HEK293 (cell line): ENCODE results near the gene GOLIM4.
A peak's percentile ranks its signal among the peaks of the same experiment; 100 is the strongest.

Source experiments
- BCL6B ChIP-seq: fragments of 450-650 bp; formaldehyde crosslinking; IDR thresholded peaks from 2 replicates; pipeline ENCODE4 v1.5.1; 2017; ENCODE audit warnings: missing biosample characterization, missing genetic modification characterization
- GLIS2 ChIP-seq: fragments of 450-650 bp; formaldehyde crosslinking; IDR thresholded peaks from 2 replicates; pipeline ENCODE4 v1.5.1; 2016; ENCODE audit warnings: missing biosample characterization, missing genetic modification characterization
- HOXC10 ChIP-seq: sonication (generic); formaldehyde crosslinking; IDR thresholded peaks from 2 replicates; pipeline ENCODE4 v1.8.1; 2023; ENCODE audit warnings: mild to moderate bottlenecking, missing genetic modification reagents
- KLF10 ChIP-seq: fragments of 450-650 bp; IDR thresholded peaks from 2 replicates; pipeline ENCODE4 v1.5.1; 2018; ENCODE audit warnings: missing biosample characterization, mild to moderate bottlenecking, missing genetic modification characterization
- KLF8 ChIP-seq: fragments of 450-650 bp; formaldehyde crosslinking; IDR thresholded peaks from 2 replicates; pipeline ENCODE4 v1.5.1; 2016; ENCODE audit warnings: missing biosample characterization, missing genetic modification characterization
- SCRT1 ChIP-seq: fragments of 450-650 bp; formaldehyde crosslinking; IDR thresholded peaks from 2 replicates; pipeline ENCODE4 v1.5.1; 2016; ENCODE audit warnings: missing biosample characterization, missing genetic modification characterization, borderline replicate concordance
- SP3 ChIP-seq: fragments of 450-650 bp; formaldehyde crosslinking; IDR thresholded peaks from 2 replicates; pipeline ENCODE4 v1.5.1; 2016; ENCODE audit warnings: missing biosample characterization, missing genetic modification characterization
- ZBTB20 ChIP-seq: fragments of 450-650 bp; formaldehyde crosslinking; IDR thresholded peaks from 2 replicates; pipeline ENCODE4 v1.5.1; 2016; ENCODE audit warnings: missing biosample characterization, missing genetic modification characterization
- ZBTB44 ChIP-seq: fragments of 450-650 bp; IDR thresholded peaks from 2 replicates; pipeline ENCODE4 v1.5.1; 2018; ENCODE audit warnings: missing biosample characterization, mild to moderate bottlenecking, missing genetic modification characterization
- ZIC2 ChIP-seq: fragments of 450-650 bp; formaldehyde crosslinking; IDR thresholded peaks from 2 replicates; pipeline ENCODE4 v1.5.1; 2016; ENCODE audit warnings: missing biosample characterization, missing genetic modification characterization
- ZNF114 ChIP-seq: fragments of 450-650 bp; formaldehyde crosslinking; IDR thresholded peaks from 2 replicates; pipeline ENCODE4 v1.5.0; 2017; ENCODE audit warnings: missing biosample characterization, missing genetic modification characterization
- ZNF132 ChIP-seq: fragments of 450-650 bp; formaldehyde crosslinking; IDR thresholded peaks from 2 replicates; pipeline ENCODE4 v1.5.1; 2017; ENCODE audit warnings: missing biosample characterization, missing genetic modification characterization, borderline replicate concordance
- ZNF223 ChIP-seq: fragments of 450-650 bp; formaldehyde crosslinking; IDR thresholded peaks from 2 replicates; pipeline ENCODE4 v1.5.1; 2016; ENCODE audit warnings: missing biosample characterization, missing genetic modification characterization
- ZNF324 ChIP-seq: fragments of 450-650 bp; formaldehyde crosslinking; IDR thresholded peaks from 2 replicates; pipeline ENCODE4 v1.5.1; 2016; ENCODE audit warnings: missing biosample characterization, missing genetic modification characterization
- ZNF433 ChIP-seq: fragments of 450-650 bp; formaldehyde crosslinking; IDR thresholded peaks from 2 replicates; pipeline ENCODE4 v1.5.1; 2016; ENCODE audit warnings: missing biosample characterization, missing genetic modification characterization, low read depth
- ZNF521 ChIP-seq: fragments of 450-650 bp; formaldehyde crosslinking; IDR thresholded peaks from 2 replicates; pipeline ENCODE4 v1.5.1; 2017; ENCODE audit warnings: missing biosample characterization, mild to moderate bottlenecking, missing genetic modification characterization
- ZNF560 ChIP-seq: fragments of 450-650 bp; formaldehyde crosslinking; IDR thresholded peaks from 2 replicates; pipeline ENCODE4 v1.5.1; 2017; ENCODE audit warnings: missing biosample characterization, missing genetic modification characterization, borderline replicate concordance
- ZNF626 ChIP-seq: fragments of 450-650 bp; sonication (Bioruptor Pico); formaldehyde crosslinking; IDR thresholded peaks from 2 replicates; pipeline ENCODE4 v1.5.1; 2018; ENCODE audit warnings: missing biosample characterization, missing genetic modification characterization, inconsistent platforms
- ZNF654 ChIP-seq: fragments of 450-650 bp; formaldehyde crosslinking; IDR thresholded peaks from 2 replicates; pipeline ENCODE4 v1.5.1; 2016; ENCODE audit warnings: low read depth, missing biosample characterization, missing genetic modification characterization
- ZNF76 ChIP-seq: fragments of 450-650 bp; formaldehyde crosslinking; IDR thresholded peaks from 2 replicates; pipeline ENCODE4; 2016; ENCODE audit warnings: low read depth, missing biosample characterization, missing genetic modification characterization, borderline replicate concordance
- ZNF843 ChIP-seq: fragments of 450-650 bp; formaldehyde crosslinking; IDR thresholded peaks from 2 replicates; pipeline ENCODE4 v1.5.1; 2016; ENCODE audit warnings: missing biosample characterization, missing genetic modification characterization
- ZSCAN18 ChIP-seq: fragments of 450-650 bp; formaldehyde crosslinking; IDR thresholded peaks from 2 replicates; pipeline ENCODE4 v1.5.1; 2016; ENCODE audit warnings: missing biosample characterization, missing genetic modification characterization
- TF ChIP-seq, protein P1 (sequence below): fragments of 450-650 bp; formaldehyde crosslinking; IDR thresholded peaks from 2 replicates; pipeline ENCODE4 v1.5.1; 2016; ENCODE audit warnings: missing biosample characterization, missing genetic modification characterization
- TF ChIP-seq, protein P2 (sequence below): fragments of 450-650 bp; formaldehyde crosslinking; IDR thresholded peaks from 2 replicates; pipeline ENCODE4 v1.5.1; 2016; ENCODE audit warnings: missing biosample characterization, missing genetic modification characterization
- TF ChIP-seq, protein P3 (sequence below): fragments of 450-650 bp; formaldehyde crosslinking; IDR thresholded peaks from 2 replicates; pipeline ENCODE4 v1.5.1; 2016; ENCODE audit warnings: missing biosample characterization, missing genetic modification characterization
- TF ChIP-seq, protein P4 (sequence below): fragments of 450-650 bp; formaldehyde crosslinking; IDR thresholded peaks from 2 replicates; pipeline ENCODE4 v1.5.1; 2016; ENCODE audit warnings: missing biosample characterization, missing genetic modification characterization
- TF ChIP-seq, protein P5 (sequence below): fragments of 450-650 bp; formaldehyde crosslinking; IDR thresholded peaks from 2 replicates; pipeline ENCODE4 v1.5.1; 2017; ENCODE audit warnings: missing biosample characterization, missing genetic modification characterization

GOLIM4 gene

DNA sequence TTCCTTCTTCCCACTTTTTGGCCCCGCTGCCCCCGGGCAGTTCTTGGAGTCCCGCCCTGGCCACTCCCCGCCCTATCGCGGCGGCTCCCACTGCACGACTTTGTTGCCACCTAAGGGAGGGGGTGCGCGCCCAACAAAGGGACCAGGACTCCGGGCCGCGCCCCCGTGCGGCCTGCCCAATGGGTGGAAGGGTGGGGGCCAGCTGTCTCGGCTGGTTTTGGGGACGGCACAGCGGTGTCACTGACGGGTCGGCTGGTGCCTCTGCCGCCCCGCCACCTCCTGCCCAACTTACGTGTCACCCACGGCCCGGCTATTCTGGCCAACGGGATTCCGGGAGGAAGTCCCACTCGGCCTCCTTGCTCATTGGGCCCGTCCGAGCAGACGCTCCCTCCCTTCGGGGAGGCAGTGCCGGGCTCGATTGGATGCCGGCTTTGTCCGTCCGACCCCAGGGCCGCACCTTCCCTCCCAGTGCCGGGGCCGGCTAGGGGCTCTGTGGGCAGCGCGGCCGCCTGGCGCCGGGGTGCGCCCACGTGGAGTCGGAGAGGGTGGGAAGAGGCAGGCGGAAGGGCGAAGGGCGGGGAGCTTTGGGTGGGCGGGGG, at the start of gene GOLIM4 (continued):
- TF ChIP-seq SCRT1 (tag by site-specific recombination) (no peak), ZBTB44 (tag by site-specific recombination) (no peak), ZNF223 (no peak), BCL6B (tag by site-specific recombination) (no peak), ZNF626 (no peak), HOXC10 (no peak), ZNF521 (tag by site-specific recombination) (no peak), KLF10 (peak; percentile 91), ZIC2 (tag by site-specific recombination) (peak; percentile 34), ZNF654 (tag by site-specific recombination) (no peak), GLIS2 (tag by site-specific recombination) (peak; percentile 96), KLF8 (peak; percentile 77), ZNF76 (tag by site-specific recombination) (no peak), ZSCAN18 (tag by site-specific recombination) (no peak), ZBTB20 (tag by site-specific recombination) (peak; percentile 55), ZNF433 (no peak), SP3 (tag by site-specific recombination) (peak; percentile 82), ZNF132 (no peak), ZNF560 (tag by site-specific recombination) (no peak), ZNF324 (no peak), ZNF843 (no peak), ZNF114 (tag by site-specific recombination) (no peak)
- TF ChIP-seq, protein P1, sequence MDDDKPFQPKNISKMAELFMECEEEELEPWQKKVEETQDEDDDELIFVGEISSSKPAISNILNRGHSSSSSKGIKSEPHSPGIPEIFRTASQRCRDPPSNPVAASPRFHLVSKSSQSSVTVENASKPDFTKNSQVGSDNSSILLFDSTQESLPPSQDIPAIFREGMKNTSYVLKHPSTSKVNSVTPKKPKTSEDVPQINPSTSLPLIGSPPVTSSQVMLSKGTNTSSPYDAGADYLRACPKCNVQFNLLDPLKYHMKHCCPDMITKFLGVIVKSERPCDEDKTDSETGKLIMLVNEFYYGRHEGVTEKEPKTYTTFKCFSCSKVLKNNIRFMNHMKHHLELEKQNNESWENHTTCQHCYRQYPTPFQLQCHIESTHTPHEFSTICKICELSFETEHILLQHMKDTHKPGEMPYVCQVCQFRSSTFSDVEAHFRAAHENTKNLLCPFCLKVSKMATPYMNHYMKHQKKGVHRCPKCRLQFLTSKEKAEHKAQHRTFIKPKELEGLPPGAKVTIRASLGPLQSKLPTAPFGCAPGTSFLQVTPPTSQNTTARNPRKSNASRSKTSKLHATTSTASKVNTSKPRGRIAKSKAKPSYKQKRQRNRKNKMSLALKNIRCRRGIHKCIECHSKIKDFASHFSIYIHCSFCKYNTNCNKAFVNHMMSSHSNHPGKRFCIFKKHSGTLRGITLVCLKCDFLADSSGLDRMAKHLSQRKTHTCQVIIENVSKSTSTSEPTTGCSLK (tag by site-specific recombination), result no peak
- TF ChIP-seq, protein P2, sequence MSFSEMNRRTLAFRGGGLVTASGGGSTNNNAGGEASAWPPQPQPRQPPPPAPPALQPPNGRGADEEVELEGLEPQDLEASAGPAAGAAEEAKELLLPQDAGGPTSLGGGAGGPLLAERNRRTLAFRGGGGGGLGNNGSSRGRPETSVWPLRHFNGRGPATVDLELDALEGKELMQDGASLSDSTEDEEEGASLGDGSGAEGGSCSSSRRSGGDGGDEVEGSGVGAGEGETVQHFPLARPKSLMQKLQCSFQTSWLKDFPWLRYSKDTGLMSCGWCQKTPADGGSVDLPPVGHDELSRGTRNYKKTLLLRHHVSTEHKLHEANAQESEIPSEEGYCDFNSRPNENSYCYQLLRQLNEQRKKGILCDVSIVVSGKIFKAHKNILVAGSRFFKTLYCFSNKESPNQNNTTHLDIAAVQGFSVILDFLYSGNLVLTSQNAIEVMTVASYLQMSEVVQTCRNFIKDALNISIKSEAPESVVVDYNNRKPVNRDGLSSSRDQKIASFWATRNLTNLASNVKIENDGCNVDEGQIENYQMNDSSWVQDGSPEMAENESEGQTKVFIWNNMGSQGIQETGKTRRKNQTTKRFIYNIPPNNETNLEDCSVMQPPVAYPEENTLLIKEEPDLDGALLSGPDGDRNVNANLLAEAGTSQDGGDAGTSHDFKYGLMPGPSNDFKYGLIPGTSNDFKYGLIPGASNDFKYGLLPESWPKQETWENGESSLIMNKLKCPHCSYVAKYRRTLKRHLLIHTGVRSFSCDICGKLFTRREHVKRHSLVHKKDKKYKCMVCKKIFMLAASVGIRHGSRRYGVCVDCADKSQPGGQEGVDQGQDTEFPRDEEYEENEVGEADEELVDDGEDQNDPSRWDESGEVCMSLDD (tag by site-specific recombination), result no peak
- TF ChIP-seq, protein P3, sequence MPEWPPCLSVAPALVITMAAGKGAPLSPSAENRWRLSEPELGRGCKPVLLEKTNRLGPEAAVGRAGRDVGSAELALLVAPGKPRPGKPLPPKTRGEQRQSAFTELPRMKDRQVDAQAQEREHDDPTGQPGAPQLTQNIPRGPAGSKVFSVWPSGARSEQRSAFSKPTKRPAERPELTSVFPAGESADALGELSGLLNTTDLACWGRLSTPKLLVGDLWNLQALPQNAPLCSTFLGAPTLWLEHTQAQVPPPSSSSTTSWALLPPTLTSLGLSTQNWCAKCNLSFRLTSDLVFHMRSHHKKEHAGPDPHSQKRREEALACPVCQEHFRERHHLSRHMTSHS (tag by site-specific recombination), result no peak
- TF ChIP-seq, protein P4, sequence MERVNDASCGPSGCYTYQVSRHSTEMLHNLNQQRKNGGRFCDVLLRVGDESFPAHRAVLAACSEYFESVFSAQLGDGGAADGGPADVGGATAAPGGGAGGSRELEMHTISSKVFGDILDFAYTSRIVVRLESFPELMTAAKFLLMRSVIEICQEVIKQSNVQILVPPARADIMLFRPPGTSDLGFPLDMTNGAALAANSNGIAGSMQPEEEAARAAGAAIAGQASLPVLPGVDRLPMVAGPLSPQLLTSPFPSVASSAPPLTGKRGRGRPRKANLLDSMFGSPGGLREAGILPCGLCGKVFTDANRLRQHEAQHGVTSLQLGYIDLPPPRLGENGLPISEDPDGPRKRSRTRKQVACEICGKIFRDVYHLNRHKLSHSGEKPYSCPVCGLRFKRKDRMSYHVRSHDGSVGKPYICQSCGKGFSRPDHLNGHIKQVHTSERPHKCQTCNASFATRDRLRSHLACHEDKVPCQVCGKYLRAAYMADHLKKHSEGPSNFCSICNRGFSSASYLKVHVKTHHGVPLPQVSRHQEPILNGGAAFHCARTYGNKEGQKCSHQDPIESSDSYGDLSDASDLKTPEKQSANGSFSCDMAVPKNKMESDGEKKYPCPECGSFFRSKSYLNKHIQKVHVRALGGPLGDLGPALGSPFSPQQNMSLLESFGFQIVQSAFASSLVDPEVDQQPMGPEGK, result peak; percentile 90; the same call in 1 of the 2 replicates
- TF ChIP-seq, protein P5, sequence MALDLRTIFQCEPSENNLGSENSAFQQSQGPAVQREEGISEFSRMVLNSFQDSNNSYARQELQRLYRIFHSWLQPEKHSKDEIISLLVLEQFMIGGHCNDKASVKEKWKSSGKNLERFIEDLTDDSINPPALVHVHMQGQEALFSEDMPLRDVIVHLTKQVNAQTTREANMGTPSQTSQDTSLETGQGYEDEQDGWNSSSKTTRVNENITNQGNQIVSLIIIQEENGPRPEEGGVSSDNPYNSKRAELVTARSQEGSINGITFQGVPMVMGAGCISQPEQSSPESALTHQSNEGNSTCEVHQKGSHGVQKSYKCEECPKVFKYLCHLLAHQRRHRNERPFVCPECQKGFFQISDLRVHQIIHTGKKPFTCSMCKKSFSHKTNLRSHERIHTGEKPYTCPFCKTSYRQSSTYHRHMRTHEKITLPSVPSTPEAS (tag by site-specific recombination), result no peak
